Stimulated activated CD8-positive, alpha-beta memory T cell treated with anti-CD3 and anti-CD28 coated beads, Interleukin-2, amount 100 ng/mL, for 48 hours (primary cell): ENCODE results near the gene SNRK.
"Not testable (repeated sequence)": the region's sequence is repeated elsewhere in the genome, so short reads cannot be mapped to it uniquely, and the experiment has no call there.

Experiments used
- DNase-seq, 2 donors: peaks; one replicate each; pipeline ENCODE4 v3.0.0-alpha.2; 2020; ENCODE audit warnings: low read depth in 2 of 2

Gene SNRK

GRCh38 chr3:43345877-43346276, 59.5 kb downstream of the SNRK start:
- DNase-seq = no peak

- peak; percentile 11 to 14 for DNase-seq
These were observed 60.8 kb downstream of the SNRK start for GRCh38 chr3:43346978-43347749.

GRCh38 chr3:43347774-43348173, 61.4 kb downstream of the SNRK start:
- no peak for DNase-seq

GRCh38 chr3:43348350-43348749, 62.0 kb downstream of the SNRK start:
- no peak for DNase-seq

- no peak for DNase-seq
These were observed 62.7 kb downstream of the SNRK start for GRCh38 chr3:43348852-43349574.

GRCh38 chr3:43349716-43350115, 63.4 kb downstream of the SNRK start:
- DNase-seq = no peak

GRCh38 chr3:43353393-43353792, 67.1 kb downstream of the SNRK start:
- no peak for DNase-seq

GRCh38 chr3:43353923-43354670, 67.8 kb downstream of the SNRK start:
- no peak for DNase-seq

GRCh38 chr3:43356033-43356432, 69.7 kb downstream of the SNRK start:
- not testable (repeated sequence) for DNase-seq

- DNase-seq = no peak
These were observed 74.7 kb downstream of the SNRK start for GRCh38 chr3:43361077-43361476.

- no peak for DNase-seq
These were observed 75.8 kb downstream of the SNRK start for GRCh38 chr3:43362183-43362582.

GRCh38 chr3:43362961-43363360, 76.6 kb downstream of the SNRK start:
- no peak for DNase-seq

- DNase-seq = no peak
These were observed 77.4 kb downstream of the SNRK start for GRCh38 chr3:43363621-43364266.

- DNase-seq = no peak
These were observed 78.2 kb downstream of the SNRK start for GRCh38 chr3:43364494-43364893.

GRCh38 chr3:43364926-43365325, 78.6 kb downstream of the SNRK start:
- DNase-seq = no peak

GRCh38 chr3:43365601-43366305, 79.4 kb downstream of the SNRK start:
- no peak for DNase-seq

- DNase-seq = no peak
These were observed 80.1 kb downstream of the SNRK start for GRCh38 chr3:43366481-43366880.

- no peak for DNase-seq
These were observed 80.5 kb downstream of the SNRK start for GRCh38 chr3:43366885-43367284.

- no peak for DNase-seq
These were observed 83.3 kb downstream of the SNRK start for GRCh38 chr3:43369404-43370292.

- DNase-seq = no peak
These were observed 84.1 kb downstream of the SNRK start for GRCh38 chr3:43370293-43370980.
